NCI-H128 (cell line): Measurements from ENCODE around the gene PARN.
"Not testable (repeated sequence)": the region's sequence is repeated elsewhere in the genome, so short reads cannot be mapped to it uniquely, and the experiment has no call there.

Source experiments
- DNase-seq: peaks from one replicate; lab custom pipeline; 2025; ENCODE audit not compliant: unreplicated experiment; lab: John Stamatoyannopoulos, UW

PARN gene, protein sequence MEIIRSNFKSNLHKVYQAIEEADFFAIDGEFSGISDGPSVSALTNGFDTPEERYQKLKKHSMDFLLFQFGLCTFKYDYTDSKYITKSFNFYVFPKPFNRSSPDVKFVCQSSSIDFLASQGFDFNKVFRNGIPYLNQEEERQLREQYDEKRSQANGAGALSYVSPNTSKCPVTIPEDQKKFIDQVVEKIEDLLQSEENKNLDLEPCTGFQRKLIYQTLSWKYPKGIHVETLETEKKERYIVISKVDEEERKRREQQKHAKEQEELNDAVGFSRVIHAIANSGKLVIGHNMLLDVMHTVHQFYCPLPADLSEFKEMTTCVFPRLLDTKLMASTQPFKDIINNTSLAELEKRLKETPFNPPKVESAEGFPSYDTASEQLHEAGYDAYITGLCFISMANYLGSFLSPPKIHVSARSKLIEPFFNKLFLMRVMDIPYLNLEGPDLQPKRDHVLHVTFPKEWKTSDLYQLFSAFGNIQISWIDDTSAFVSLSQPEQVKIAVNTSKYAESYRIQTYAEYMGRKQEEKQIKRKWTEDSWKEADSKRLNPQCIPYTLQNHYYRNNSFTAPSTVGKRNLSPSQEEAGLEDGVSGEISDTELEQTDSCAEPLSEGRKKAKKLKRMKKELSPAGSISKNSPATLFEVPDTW

DNA sequence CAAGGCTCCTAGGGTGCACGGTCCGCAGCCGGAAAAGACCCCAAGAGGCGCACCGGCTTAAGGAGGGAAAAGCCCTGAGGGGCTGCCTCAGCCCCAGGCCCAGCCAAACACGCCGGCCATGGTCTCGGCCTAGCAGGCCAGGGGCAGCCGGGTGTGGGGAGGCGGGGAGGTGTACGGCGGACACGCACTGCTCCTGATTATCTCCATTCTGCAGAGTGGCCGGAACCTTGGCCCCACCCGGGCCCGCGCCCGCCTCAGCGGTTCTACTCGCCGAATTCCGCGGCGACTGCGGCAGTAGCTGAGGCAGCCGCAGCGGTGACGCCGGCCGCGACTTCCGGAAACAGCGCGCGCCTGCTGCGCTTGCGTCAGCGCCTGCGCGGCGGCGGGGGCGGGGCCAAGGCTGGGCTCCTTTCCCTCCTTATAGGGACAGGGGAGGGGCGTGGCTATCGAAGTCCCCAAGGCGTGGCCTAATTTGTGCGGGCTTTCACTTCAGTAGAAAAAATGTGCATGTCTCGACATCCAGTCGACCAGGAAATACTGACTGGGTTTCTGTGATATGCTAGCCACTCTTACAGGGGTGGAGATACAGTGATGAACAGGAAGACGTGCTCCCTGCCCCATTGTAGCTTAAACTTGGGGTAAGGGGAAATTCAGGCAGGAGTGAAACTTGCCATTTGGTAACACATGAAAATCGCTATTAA is at the start of gene PARN:
Gene PARN (minus strand): TSS at position 342 of the 701 bp plus-strand sequence. CDS start 135 bp downstream, at position 207.
- peak; percentile 83 for DNase-seq

DNA sequence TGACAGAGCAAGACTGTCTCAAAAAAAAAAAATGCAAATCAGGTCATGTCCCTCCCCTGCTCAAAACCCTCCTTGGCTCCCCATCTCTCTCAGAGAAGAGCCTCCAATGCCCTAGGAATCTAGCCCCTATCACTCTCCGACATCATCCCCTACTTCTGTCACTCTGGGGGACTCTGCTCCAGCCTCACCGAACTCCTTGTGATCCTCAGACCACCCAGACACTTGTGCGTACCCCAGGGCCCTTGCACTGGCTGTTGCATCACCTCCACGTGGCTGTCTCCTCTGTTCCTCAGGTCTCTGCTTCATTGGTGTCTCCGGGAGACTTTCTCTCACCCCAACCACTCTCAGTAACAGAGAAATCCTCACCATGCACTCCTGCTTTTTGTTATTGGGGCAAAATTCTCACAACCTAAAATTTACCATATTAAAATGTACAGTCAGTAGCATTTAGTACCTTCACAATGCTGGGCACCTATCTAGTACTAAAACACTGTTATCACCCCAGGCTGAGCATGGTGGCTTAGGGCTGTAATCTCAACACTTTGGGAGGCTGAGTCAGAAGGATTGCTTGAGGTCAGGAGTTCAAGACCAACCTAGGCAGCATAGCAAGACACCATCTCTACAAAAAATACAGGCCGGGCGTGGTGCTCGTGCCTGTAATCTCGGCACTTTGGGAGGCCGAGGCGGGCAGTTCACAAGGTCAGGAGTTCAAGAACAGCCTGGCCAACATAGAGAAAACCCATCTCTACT is 48.9 kb upstream of the PARN start:
- DNase-seq = no peak

DNA sequence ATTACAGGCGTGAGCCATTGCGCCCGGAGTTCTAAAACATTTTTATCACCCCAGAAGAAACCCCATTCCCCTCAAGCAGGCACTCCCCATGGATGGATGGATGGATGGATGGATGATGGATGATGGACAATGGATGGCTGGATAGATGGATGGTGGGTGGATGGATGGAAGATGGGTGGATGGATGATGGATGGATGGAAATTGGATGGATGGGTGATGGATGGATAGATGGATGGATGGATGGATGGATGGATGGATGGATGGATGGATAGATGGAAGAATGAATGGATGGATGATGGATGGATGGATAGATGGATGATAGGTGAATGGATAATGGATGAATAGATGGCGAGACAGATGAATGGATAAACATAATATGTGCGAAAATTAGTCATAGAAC is 47.6 kb upstream of the PARN start:
- DNase-seq = no peak

DNA sequence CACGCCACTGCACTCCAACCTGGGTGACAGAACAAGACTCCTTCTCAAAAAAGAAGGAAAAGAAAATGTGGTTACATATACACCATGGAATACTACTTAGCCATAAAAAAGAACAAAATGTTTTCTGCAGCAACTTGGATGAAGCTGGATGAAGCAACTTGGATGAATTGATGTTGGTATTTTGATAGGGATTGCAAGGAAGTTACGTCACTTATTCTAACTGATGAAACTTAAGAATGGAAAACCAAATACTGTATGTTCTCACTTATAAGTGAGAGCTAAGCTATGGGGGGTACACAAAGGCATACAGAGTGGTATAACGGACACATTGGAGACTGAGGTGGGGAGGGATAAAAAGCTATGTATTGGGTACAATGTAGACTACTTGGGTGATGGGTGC is 46.6 kb upstream of the PARN start:
- no peak for DNase-seq

DNA sequence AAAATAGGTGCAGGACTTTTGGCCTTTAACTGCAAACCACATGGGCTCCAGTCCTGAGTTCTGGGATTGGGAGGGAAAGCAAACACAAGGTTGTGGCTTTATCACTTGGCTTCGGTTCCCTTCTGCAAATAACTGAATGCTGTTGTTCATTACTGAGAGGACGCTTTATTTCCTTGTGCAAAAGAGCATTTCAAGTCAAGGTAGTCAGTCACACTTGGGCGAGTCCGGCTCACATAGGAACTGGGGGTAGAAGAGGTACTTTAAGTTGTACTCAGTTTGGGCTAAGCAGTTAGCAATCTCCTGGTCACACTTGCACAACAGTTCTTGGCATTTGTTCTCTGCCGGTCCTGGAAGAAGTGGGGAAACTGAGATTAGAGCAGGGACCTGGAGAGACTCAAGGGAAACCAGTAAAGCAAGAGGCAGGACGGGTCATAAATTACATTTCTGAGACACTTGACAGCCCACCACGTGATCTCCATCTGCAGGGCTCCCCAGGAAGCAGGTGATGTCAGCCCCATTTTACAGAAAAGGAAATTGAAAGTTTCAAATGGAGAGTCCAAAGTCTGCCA is 42.4 kb upstream of the PARN start:
- no peak for DNase-seq

DNA sequence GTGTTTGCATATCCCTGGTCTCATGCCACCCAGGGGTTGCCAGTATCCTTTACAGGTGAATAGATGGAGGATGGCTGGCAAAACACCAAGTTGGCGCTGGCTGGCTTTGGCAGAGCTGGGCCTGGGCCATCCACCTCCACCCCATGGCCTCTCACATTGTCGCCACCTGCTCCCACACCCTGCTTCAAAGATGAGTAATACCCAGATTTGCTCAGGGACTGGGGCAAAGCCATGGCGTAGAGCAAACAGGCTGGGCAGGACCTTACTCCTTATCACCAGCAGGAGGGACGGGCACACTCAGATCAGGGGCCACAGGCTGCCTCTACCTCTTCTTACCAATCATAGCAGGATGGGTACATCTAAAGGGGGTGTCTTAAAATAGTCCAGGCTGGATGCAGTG is 39.7 kb upstream of the PARN start:
- DNase-seq = no peak

DNA sequence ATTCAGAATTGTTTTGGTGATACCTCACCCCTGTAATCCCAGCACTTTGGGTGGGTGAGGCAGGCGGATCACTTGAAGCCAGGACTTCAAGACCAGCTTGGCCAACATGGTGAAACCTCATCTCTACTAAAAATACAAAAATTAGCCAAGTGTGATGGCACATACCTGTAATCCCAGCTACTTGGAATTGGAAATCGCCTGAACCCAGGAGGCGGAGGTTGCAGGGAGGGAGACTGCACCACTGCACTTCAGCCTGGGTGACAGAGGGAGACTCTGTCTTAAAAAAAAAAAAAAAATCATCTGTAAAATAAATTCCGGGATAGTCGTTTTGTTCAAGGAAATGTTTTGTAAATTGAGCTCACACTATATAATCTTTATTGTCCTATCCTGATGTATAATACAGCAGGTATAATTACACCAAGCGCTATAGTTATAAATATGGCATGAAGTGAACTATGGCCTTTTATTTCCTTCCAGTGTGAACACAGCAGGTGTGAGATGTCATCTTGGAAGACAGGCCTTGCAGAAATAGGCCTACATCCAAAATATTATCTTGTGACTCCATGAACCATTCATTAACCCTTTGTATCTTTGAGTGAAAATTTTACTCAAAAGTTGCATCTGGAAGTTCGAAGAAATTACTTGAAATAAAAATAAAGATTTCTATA is 38.6 kb upstream of the PARN start:
- DNase-seq = no peak

DNA sequence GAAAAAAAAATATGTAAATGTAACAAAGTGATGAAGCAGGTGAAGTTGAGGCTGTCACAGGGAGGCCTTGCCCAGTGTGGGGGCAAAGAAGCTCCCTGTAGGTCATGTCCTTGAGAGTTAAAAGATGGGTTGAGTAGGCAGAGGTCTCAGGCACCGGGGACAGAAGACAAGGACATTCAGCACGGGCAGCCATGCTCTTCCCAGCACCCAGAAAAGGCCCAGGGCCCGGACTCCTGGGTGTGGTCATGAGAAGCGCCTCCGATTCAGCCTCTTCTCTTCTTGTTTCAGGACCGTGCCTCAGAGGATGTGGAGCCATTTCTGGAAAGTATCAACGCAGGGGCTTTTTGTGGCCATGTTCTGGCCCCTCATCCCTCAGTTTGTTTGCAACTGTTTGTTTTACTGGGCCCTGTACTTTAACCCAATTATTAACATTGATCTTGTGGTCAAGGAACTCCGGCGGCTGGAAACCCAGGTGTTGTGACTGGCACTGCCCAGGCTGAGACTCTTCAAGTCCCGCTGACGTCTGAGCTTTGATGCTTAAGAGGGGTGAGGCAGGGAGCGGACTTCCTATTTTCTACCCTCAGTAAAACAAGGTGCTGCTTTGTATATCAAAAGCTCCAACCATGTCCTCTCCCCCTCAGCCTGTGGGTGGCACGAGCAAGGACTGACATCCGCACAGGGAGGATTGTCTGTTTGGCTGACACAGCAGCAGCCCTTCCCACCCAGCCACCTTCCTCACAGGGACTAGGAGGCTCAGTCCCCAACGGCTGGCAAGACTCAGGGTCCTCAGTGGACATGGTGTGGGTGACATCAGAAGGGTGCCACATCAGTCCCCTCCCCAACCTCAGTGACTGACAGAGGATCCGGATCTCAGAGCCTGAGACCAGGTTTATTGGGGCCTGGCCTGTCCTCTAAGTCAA is 37.5 kb upstream of the PARN start:
- DNase-seq = no peak

DNA sequence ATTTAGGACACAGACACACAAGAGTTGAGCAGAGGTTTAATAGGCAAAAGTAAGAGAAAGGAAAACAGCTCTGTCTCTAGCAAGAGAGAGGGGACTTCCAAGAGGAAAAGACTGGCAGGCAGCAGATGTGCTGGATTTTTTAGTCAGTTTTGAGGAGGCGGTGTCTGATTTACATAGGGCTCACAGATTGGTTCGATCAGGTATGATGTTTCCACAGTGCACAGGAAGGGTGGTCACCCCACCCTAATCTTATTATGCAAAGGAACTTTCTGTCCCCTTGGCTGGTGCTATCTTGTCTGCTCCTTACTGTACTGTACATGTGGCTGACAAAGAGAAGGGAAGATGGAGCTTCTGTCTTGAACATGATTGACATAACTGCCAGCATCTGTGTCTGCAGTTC is 28.0 kb upstream of the PARN start:
- DNase-seq = no peak

DNA sequence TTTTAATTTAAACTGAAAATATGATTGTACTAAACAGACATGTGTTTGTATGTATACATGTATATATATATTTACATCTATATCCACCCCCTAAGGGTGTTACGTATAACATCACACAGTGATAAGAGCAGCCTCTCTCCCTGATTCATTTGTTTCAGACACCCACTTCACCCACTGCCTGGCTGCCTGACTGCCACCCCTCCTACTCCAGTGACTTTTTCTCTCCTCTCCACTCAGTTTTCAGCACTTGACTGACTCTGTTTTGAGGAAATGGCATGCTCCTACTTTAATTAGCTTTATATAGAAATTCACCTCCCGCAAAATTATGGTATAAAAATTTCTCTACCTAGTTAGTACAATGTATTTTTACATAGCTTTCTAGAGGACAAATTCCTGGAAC is 22.7 kb upstream of the PARN start:
- DNase-seq = no peak

DNA sequence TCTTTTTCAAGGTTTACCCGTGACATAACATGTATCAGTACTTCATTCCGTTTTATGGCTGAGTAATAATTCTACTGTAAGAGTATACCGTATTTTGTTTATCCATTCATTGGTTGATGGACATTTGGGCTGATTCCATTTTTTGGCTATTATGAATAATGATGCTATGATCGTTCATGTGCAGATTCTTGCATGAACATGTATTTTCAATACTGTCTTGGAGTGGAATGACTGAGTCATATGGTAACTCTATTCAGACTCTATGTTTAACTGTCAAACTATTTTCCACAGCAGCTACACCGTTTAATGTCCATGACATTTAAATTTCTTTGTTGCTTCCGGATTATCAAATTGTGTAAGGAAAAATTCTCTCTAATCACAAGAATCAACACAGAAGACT is 20.6 kb upstream of the PARN start:
- DNase-seq = no peak

DNA sequence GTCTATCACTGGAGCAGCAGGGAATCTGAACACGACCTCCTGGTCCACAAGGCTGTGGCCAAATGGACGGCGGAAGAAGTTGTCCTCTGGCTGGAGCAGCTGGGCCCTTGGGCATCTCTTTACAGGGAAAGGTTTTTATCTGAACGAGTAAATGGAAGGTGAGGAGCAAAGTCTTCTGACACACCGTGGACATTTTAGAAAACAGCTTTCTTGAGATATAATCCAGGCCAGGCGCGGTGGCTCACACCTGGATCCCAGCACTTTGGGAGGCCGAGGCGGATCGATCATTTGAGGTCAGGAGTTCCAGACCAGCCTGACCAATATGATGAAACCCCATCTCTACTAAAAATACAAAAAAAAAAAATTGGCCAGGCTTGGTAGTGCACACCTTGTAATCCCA is 19.8 kb upstream of the PARN start:
- DNase-seq = no peak

DNA sequence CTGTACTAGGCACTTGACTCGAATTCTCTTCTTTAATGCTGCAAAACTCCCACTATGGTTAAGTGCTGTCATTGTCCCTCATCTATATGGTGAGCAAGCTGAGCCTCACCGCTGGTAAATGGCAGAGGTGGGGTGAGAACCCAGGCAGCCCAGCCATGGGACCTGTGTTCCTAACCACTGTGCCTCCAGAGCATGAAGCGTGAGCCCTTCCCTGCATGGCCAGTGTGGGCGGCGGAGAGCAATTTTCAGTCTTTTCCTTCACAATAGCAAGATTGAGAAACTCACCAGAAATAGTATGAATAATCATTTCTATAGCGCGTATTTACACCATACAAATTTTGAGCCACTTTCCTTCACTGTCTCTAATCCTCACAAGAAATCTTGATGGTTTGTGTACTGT is 11.9 kb upstream of the PARN start:
- no peak for DNase-seq

DNA sequence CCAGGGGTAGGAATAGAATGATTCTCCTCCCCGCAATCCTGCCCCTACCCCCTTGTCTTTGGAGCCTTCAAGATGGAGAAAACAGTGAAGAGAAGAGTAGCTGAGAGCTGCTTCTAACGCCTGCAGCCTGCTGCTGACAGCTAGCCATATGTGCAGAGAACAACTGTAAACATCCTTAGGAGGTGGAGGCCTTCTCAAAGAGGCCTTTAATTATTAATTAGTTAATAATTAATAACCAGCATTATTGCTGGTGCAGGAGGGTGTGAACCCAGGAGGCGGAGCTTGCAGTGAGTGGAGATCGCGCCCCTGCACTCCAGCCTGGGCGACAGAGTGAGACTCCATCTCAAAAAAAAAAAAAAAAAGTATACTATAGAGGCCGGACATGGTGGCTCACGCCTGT is 11.1 kb upstream of the PARN start:
- no peak for DNase-seq

DNA sequence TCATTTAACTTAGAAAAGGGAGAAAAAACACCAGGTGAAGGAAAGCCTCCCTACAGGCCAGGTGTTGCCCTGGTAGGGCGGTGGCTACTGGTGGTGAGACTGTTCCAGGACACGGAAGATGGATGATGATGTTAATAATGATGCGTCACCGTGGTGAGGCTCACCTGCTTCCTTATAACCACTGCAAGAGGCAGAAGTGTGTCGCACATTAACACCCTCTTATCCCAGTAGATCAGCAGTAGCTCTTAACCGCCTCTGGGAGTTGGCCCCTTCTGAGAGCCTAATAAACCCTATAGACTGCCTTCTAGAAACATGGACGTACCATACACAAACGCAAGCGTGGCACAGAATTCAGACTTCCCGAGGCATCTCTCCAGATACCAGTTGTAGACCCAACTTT is 10.5 kb upstream of the PARN start:
- no peak for DNase-seq

DNA sequence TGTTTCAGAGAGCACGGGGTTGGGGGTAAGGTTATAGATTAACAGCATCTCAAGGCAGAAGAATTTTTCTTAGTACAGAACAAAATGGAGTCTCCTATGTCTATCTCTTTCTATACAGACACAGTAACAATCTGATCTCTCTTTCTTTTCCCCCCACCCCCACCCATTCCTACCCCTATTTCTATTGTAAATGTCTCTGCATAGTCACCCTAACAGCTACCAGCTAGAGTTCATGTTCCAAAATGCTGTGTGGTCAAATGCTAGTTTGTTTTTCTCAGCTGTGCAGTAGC is 6.8 kb upstream of the PARN start:
- not testable (repeated sequence) for DNase-seq

DNA sequence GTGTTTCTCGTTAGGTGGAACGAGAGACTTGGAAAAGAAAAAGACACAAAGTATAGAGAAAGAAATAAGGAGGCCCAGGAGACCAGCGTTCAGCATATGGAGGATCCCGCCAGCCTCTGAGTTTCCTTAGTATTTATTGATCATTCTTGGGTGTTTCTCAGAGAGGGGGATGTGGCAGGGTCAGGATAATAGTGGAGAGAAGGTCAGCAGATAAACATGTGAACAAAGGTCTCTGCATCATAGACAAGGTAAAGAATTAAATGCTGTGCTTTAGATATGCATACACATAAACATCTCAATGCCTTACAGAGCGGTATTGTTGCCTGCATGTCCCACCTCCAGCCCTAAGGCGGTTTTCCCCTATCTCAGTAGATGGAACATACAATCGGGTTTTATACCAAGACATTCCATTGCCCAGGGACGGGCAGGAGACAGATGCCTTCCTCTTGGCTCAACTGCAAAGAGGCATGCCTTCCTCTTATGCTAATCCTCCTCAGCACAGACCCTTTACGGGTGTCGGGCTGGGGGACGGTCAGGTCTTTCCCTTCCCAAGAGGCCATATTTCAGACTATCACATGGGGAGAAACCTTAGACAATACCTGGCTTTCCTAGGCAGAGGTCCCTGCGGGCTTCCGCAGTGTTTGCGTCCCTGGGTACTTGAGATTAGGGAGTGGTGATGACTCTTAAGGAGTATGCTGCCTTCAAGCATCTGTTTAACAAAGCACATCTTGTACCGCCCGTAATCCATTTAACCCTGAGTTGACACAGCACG is 6.3 kb upstream of the PARN start:
- DNase-seq = not testable (repeated sequence)

DNA sequence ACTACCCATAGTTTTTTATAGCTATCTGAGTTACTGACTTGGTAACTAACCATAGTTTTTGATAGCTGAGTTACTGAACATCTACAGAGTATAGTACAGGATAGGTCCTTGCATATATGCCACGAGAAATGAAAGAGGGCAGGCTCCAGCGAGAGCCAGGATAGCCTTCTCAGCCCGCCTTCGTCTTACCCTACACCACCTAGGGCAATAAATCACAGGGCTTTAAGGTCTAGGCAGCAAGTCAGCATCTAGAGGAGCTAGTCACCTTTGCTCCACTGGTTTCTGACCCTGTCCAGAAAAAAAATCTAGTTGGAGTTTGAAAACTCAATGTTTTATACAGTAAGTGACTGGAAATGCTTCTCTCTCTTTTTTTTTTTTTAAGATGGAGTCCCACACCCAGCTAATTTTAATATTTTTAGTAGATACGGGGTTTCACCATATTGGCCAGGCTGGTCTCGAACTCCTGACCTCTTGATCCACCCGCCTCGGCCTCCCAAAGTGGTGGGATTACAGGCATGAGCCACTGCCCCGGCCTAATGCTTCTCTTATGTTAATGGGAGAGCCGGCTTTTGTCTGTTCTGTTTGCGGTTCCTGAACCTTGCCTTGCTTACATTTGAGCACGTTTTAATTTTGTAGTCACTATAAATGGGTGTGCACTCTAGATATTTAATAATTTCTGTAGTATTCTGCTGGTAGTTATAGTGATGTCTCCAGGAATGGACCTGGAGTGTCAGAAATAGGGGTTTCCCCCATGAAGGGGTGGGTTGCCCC is 5.5 kb upstream of the PARN start:
- no peak for DNase-seq
